ENCODE data around the gene INAVA. TPM values are rescaled to one million over a fixed set of nuclear protein-coding genes. Genes with fewer than 3 reads are reported as not detected.

Gene INAVA
- total and polyA plus RNA-seq, 2 of the 13 experiments (the other 11 are each of a cell fraction or from before 2014, with no cell fraction given) = 6.0 to 13.5 TPM

DNA sequence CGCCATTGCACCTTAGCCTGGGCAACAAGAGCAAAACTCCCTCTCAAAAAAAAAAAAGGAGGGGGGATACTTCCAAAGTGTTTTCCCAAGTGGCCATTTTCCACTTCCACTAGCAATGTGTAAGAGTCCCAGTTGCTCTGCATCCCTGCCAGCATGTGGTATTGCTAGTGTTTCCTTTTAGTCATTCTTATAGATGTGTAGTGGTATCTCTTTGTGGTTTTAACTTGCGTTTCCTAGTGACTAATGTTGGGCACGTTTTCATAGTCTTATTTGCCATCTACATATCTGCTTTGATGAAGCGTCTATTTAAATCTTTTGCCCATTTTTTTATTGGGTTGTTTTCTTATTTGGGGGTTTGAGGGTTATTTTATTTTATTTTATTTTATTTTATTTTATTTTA, 31.1 kb downstream of the INAVA start:
- peaks cover 17% of the 10 kb centered on the region for H3K4me1 ChIP-seq (ENCODE audit: insufficient read depth, low read length)
- intact Hi-C loops (cut with micrococcal nuclease; ENCODE audit: unreplicated experiment) (no loop called here), in situ Hi-C loops (cut with HindIII; ENCODE audit: extremely low pct_ligation_motif_present, low pct_unique_long_range_greater_than_20kb) (no loop called here)
- H4K20me1 ChIP-seq (ENCODE audit: insufficient read depth, low read length) = no peaks in the 10 kb centered on the region
- TF ChIP-seq SP1 (IDR thresholded peaks at IDR 0.05) (no peak), SP1 (CRISPR knock-in tag; IDR thresholded peaks at IDR 0.05) (no peak)
- H2AFZ ChIP-seq (ENCODE audit: low read length) = no peak overlapping the region
- POLR2A ChIA-PET = interaction anchor here (1.3 to 2.2 kb wide), 2 partner anchors 29 kb away, joined by 4 read pairs; no protein-coding TSS in a partner anchor
- peaks cover 0 to 5% of the 10 kb centered on the region in 2 experiments; a peak in 3 of 5 replicates for H3K27me3 ChIP-seq (ENCODE audit: control insufficient read depth in 1 of 2, insufficient read depth in 2 of 2, low read length in 2 of 2)
- WGBS (ENCODE audit: low lambda C conversion rate) = 71% methylated on average over 4 of the region's 4 CpGs
- H3K4me3 ChIP-seq (replicated peaks in 1 of 3; ENCODE audit: insufficient read depth in 1 of 3, low read depth in 2 of 3, low read length in 3 of 3) = no peak overlapping the region
- H3K27ac ChIP-seq (ENCODE audit: extremely low read length, insufficient read depth, low read length) = no peak overlapping the region
- no peak for DNase-seq (ENCODE audit: low spot score)
- no peak overlapping the region for H3K4me2 ChIP-seq (ENCODE audit: low read depth, low read length)
- no peaks in the 10 kb centered on the region for H3K9me3 ChIP-seq (ENCODE audit: low read length)
- CTCF ChIA-PET (ENCODE audit: low intra/inter-chr PET ratio, low total read pairs) = no interaction called here
- no peak overlapping the region for H3K9ac ChIP-seq (ENCODE audit: insufficient read depth, low read depth, low read length)
- no peaks in the 10 kb centered on the region for H3K79me2 ChIP-seq (ENCODE audit: insufficient read depth, low read length)
- no peak for ATAC-seq
- BruUV-seq (replicated peaks) = no TSS peak
- no peak for FAIRE-seq
- no peaks in the 10 kb centered on the region for H3K36me3 ChIP-seq (replicated peaks in 1 of 2; ENCODE audit: control insufficient read depth in 1 of 2, insufficient read depth in 2 of 2, low read length in 2 of 2)

DNA sequence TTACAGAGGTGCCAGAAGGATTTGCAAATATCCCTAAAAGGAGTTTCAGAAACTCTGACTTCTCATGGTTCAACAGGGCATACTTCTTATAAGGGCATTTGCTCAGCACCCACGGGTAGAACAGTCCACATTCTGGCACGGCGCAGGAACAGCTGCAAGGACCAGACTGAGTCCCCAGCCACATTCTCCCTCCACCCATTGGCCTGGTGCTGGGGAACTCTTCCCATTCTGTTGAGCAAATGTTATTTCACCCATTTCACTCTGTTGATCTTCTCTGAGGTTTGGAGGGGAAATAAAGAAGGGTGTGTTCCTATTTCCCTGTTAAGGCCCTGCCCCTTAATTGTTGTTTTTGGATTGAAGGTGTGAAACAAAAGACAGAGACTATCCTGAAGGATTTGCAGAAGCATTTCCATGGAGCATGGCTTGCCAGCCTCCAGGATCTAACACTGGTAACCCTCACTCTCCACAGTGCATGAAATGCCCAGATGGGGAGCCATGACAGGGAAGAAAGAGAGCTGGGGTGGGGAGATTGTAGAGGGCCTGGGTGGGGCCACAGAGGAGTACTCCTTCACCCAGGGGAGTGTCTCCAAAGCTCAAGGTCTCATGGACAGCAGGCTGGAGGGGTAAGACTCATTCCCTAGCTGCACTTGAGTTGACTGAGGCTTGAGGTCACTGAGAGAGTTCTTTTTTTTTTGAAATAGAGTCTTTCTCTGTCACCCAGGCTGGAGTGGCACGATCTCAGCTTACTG, 35.0 kb downstream of the INAVA start:
- 79% methylated on average over 3 of the region's 4 CpGs for WGBS (ENCODE audit: low lambda C conversion rate)
- no peak overlapping the region for H3K4me2 ChIP-seq (ENCODE audit: low read depth, low read length)
- no peaks in the 10 kb centered on the region for H3K79me2 ChIP-seq (ENCODE audit: insufficient read depth, low read length)
- no peaks in the 10 kb centered on the region for H3K36me3 ChIP-seq (replicated peaks in 1 of 2; ENCODE audit: control insufficient read depth in 1 of 2, insufficient read depth in 2 of 2, low read length in 2 of 2)
- intact Hi-C loops (cut with micrococcal nuclease; ENCODE audit: unreplicated experiment) = no loop called here
- no peak overlapping the region for H3K4me3 ChIP-seq (replicated peaks in 1 of 3; ENCODE audit: insufficient read depth in 1 of 3, low read depth in 2 of 3, low read length in 3 of 3)
- DNase-seq (ENCODE audit: low spot score) = no peak
- no peak overlapping the region for H2AFZ ChIP-seq (ENCODE audit: low read length)
- H4K20me1 ChIP-seq (ENCODE audit: insufficient read depth, low read length) = no peaks in the 10 kb centered on the region
- no peak overlapping the region for H3K9ac ChIP-seq (ENCODE audit: insufficient read depth, low read depth, low read length)
- ATAC-seq = no peak
- no peak overlapping the region for H3K27ac ChIP-seq (ENCODE audit: extremely low read length, insufficient read depth, low read length)
- H3K4me1 ChIP-seq (ENCODE audit: insufficient read depth, low read length) = no peaks in the 10 kb centered on the region
- no peaks in the 10 kb centered on the region for H3K9me3 ChIP-seq (ENCODE audit: low read length)
- ChIA-PET CTCF (ENCODE audit: low intra/inter-chr PET ratio, low total read pairs) (no interaction called here), POLR2A (no interaction called here)
- FAIRE-seq = no peak
- in situ Hi-C loops (cut with HindIII; ENCODE audit: extremely low pct_ligation_motif_present, low pct_unique_long_range_greater_than_20kb) = no loop called here
- peaks cover 0 to 9% of the 10 kb centered on the region in 2 experiments; a peak in 3 of 5 replicates for H3K27me3 ChIP-seq (ENCODE audit: control insufficient read depth in 1 of 2, insufficient read depth in 2 of 2, low read length in 2 of 2)
- BruUV-seq (replicated peaks) = no TSS peak
- TF ChIP-seq ZNF232 (CRISPR knock-in tag; IDR thresholded peaks at IDR 0.05; ENCODE audit: borderline replicate concordance) (no peak), ZNF292 (CRISPR knock-in tag; IDR thresholded peaks at IDR 0.05; ENCODE audit: borderline replicate concordance, low read depth) (no peak), ZFP41 (CRISPR knock-in tag; IDR thresholded peaks at IDR 0.05; ENCODE audit: borderline replicate concordance) (no peak), TSC22D2 (CRISPR knock-in tag; IDR thresholded peaks at IDR 0.05; ENCODE audit: borderline replicate concordance) (no peak), ZNF326 (CRISPR knock-in tag; IDR thresholded peaks at IDR 0.05; ENCODE audit: borderline replicate concordance) (no peak), ZNF382 (CRISPR knock-in tag; IDR thresholded peaks at IDR 0.05; ENCODE audit: borderline replicate concordance) (no peak), RELA (CRISPR knock-in tag; IDR thresholded peaks at IDR 0.05) (no peak), BORCS8-MEF2B (CRISPR knock-in tag; IDR thresholded peaks at IDR 0.05) (no peak)
- TF ChIP-seq, protein P1, sequence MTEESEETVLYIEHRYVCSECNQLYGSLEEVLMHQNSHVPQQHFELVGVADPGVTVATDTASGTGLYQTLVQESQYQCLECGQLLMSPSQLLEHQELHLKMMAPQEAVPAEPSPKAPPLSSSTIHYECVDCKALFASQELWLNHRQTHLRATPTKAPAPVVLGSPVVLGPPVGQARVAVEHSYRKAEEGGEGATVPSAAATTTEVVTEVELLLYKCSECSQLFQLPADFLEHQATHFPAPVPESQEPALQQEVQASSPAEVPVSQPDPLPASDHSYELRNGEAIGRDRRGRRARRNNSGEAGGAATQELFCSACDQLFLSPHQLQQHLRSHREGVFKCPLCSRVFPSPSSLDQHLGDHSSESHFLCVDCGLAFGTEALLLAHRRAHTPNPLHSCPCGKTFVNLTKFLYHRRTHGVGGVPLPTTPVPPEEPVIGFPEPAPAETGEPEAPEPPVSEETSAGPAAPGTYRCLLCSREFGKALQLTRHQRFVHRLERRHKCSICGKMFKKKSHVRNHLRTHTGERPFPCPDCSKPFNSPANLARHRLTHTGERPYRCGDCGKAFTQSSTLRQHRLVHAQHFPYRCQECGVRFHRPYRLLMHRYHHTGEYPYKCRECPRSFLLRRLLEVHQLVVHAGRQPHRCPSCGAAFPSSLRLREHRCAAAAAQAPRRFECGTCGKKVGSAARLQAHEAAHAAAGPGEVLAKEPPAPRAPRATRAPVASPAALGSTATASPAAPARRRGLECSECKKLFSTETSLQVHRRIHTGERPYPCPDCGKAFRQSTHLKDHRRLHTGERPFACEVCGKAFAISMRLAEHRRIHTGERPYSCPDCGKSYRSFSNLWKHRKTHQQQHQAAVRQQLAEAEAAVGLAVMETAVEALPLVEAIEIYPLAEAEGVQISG (CRISPR knock-in tag; IDR thresholded peaks at IDR 0.05) = no peak
- TF ChIP-seq, protein P2, sequence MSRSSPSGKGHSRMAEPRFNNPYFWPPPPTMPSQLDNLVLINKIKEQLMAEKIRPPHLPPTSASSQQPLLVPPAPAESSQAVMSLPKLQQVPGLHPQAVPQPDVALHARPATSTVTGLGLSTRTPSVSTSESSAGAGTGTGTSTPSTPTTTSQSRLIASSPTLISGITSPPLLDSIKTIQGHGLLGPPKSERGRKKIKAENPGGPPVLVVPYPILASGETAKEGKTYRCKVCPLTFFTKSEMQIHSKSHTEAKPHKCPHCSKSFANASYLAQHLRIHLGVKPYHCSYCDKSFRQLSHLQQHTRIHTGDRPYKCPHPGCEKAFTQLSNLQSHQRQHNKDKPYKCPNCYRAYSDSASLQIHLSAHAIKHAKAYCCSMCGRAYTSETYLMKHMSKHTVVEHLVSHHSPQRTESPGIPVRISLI (CRISPR knock-in tag; IDR thresholded peaks at IDR 0.05; ENCODE audit: borderline replicate concordance) = no peak
